ENCODE data around the gene HSPA1B.
"Not testable (repeated sequence)": the region's sequence is repeated elsewhere in the genome, so short reads cannot be mapped to it uniquely, and the experiment has no call there.

Gene HSPA1B

GRCh38 chr6:31860349-31860748 is 32.8 kb downstream of the HSPA1B start:
- no peak for DNase-seq (ENCODE audit: low spot score)

- DNase-seq (ENCODE audit: low spot score): no peak
Observed at GRCh38 chr6:31861150-31861549, 33.6 kb downstream of the HSPA1B start.

- DNase-seq (ENCODE audit: low spot score): peak; percentile 21
Observed at GRCh38 chr6:31861919-31862343, 34.4 kb downstream of the HSPA1B start.

- peak; percentile 97 for DNase-seq (ENCODE audit: low spot score)
Observed at GRCh38 chr6:31862344-31863235, 35.1 kb downstream of the HSPA1B start, which contains the start of gene NEU1. Gene NEU1 (minus strand): TSS chr6:31862821. CDS start chr6:31862776, 45 bp downstream.

DNA sequence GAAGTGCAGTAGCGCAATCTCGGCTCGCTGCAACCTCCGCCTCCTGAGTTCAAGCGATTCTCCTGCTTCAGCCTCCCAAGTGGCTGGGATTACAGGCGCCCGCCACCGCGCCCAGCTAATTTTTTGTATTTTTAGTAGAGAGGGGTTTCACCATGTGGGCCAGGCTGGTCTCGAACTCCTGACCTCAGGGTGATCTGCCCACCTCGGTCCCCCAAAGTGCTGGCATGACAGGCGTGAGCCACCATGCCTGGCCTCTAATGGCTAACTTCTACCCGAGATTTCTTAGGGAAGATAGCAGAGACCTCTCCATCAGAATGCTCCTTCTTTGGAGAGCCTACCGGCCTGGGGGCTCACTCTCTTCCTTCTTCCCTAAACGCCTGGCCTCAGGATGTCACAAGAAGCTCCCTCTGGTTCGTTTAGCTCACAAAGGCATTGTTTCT is 36.6 kb downstream of the HSPA1B start:
- DNase-seq (ENCODE audit: low spot score): not testable (repeated sequence)

DNA sequence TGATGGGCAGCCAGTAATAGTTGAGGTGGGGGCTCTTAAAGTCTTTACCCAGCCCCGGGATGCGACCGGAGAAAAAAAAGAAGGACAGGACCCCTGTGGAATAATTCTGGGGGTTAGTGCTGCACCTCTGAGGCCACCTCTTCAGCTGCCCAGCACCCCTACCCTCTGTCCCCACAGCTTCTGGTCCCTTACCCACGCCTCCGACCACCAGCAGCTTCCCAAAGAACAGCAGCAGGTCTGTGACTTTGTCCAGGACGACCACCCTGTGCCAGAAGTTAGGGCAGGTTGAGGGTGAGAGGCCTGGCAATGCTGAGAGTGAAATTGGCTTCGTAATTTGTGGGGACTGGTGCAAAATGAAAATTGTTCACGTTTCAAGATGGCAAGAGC is 37.3 kb downstream of the HSPA1B start:
- no peak for DNase-seq (ENCODE audit: low spot score)

GRCh38 chr6:31865205-31866118 is 37.9 kb downstream of the HSPA1B start:
- DNase-seq (ENCODE audit: low spot score): peak; percentile 5

DNA sequence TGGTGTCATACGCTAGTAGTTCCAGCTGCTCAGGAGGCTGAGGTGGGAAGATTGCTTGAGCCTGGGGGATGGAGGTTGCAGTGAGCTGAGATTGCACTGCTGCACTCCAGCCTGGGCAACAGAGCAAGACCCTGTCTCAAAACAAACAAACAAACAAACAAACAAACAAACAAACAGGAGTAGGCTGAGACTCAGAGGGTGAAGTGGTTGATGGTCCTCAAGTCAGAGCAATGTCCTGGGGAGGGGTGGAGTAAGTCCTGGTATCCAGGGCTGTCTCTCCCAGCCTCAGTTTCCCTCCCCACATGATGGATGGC is 41.1 kb downstream of the HSPA1B start:
- DNase-seq (ENCODE audit: low spot score): not testable (repeated sequence)

DNA sequence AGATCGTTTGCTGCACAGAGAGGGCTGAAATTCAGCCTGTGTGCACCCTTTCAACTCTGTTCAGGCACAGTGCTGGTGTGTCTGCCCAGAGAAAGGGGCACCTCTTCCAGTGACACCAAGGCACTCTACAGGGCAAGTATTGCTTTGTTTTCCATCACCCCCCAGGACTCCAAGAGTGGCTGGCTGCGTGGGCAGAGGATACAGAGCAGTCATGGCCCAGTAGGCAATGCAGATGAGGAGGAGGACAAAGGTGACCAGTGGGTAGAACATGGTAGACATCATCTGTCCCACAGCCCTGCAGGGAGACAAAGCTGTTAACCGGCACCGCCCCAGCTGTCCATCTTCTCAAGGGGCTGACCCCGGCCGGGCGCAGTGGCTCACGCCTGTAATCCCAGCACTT is 41.8 kb downstream of the HSPA1B start:
- peak; percentile 8 for DNase-seq (ENCODE audit: low spot score)

- peak; percentile 33 for DNase-seq (ENCODE audit: low spot score)
Observed at GRCh38 chr6:31870385-31870921, 42.9 kb downstream of the HSPA1B start.

DNA sequence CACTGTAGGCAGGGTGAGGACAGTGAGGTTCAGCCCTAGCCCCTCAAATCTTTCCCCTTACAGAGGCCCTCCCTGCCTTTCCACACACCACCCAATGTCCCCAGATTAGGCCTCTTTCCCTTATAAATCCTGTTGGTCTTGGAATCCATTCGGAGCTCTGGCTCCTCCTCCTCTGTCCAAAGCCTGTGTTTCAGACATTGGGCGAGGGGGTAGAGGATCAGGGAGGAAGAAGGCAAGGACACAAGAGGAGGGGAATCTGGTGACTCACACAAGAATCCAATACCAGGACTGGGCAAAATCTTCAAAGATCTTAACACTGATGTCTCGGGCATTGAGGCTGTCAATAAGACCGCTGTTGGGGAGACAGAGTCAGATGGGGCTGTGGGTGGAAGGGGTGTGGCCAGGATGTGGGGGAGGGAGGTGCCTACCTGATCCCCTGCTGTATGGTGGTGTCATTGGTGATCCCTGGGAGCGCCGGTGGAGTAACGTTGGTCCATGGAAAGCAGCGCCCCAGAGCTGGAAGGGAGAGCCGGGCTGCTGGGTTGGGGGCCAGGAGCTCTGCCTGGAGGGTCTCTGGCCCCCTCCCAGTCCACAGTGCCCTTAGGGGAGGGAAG is 43.6 kb downstream of the HSPA1B start:
- DNase-seq (ENCODE audit: low spot score): peak; percentile 25

- no peak for DNase-seq (ENCODE audit: low spot score)
Observed at GRCh38 chr6:31874084-31874670, 46.6 kb downstream of the HSPA1B start.

DNA sequence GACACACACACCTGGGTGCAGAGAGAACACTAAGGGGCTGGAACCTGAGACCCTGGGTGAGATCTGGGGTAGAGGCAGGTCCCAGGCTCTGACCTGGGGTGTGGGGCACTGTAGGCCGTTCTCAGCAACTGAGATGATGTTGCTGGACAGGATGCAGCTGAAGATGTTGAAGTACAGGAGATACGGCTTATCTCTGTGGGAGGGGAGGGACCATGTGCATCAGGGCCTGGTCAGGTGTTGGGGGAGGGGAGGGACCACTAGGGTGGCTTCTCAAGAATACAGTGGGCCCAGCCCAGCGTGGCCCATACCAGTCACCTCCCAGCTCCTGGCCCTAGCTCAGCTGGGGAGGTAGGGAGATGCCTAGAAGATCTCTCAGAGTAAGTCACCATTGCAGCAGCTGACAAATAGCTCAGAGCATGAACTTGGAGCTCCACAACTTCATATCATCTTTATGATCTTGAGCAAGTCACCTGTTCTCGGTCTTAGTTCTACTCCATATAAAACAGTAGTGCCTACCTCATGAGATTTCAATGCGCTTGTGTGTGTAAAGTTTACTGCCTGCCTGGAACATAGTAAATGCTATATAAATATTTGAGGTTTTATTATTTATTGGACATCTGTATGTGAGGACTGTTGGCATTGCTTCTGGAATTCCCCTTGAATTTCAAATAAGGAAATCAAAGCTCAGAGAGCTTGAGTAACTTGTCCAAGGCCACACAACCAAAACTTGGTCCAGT is 47.5 kb downstream of the HSPA1B start:
- no peak for DNase-seq (ENCODE audit: low spot score)

GRCh38 chr6:31875877-31876276 is 48.3 kb downstream of the HSPA1B start:
- DNase-seq (ENCODE audit: low spot score): no peak

GRCh38 chr6:31876357-31876756 is 48.8 kb downstream of the HSPA1B start:
- no peak for DNase-seq (ENCODE audit: low spot score)

DNA sequence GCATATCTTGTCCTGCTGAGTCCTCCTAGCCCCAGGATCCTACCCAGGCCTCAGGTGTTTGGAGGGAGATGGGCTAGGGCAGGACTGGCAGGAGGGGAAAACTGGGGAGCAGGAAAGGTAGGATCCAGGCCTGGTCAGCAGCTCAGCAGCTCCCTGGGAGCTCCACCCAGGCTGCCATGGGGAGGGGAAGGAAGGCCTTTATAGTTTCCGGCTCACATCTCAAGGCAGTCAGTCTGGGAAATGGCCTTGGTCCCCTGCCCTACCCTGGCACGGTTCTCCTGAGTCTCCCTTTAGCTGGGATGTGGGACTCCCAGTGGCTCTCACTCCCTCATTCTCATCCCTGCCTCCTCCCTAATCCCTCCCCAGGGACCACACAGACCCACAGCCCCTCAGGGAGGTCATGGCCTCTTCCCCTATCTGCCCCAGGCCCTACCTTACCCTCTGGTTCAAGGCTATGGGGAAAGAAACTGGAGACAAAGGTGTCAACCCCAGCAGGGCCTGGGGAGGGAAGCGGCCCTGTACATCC is 49.6 kb downstream of the HSPA1B start:
- DNase-seq (ENCODE audit: low spot score): no peak

DNA sequence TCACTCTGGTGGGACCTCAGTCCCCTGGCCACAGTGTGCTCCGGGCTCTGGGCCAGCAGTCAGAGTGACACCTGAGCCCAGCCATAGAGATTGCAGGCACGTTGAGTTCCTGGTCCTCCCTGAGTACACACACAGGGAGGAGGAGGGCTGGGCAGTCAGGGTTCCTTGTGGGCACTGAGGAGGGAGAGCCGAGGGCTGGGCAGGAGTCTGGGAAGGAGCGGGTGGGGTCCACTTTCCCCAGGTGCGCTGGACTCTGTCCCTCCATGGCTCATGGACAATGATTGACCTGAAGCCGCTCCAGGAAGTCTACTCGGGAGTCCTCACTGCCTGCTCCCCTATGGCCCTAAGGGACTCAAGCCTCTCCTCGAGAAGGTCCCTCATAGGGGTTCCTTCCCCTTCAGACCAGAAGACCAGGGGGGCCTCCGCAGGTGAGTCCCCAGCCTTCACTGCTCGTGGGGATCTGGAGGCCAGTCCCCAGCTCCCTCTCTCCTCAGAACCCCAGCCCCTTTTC is 50.2 kb downstream of the HSPA1B start:
- DNase-seq (ENCODE audit: low spot score): peak; percentile 27

DNA sequence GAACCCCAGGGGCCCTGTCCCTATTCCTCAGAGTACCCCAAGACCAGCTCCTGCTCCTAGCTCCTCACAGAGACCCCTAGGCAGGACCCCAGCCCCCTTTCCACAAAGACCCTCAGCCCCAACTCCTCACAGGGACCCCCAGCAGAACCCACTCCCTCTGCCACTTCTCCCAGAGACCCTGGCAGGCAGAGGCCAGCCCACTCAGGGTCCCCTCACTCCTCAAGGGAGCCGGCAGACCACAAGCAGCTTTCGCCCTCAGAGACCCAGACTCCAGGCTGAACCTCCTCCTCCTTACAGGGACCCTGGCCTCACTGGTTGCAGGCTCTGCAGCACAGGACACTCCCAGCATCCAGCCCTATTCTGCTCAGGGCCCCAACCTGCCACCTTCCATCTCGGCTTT is 50.7 kb downstream of the HSPA1B start:
- DNase-seq (ENCODE audit: low spot score): peak; percentile 24

- no peak for DNase-seq (ENCODE audit: low spot score)
Observed at GRCh38 chr6:31878726-31879125, 51.2 kb downstream of the HSPA1B start, which contains the start of gene SLC44A4. Gene SLC44A4 (minus strand): TSS chr6:31878997. CDS start chr6:31878980, 17 bp downstream.

- DNase-seq (ENCODE audit: low spot score): no peak
Observed at GRCh38 chr6:31879143-31879542, 51.6 kb downstream of the HSPA1B start.

All from D341Med (cell line).